Hematopoietic multipotent progenitor cell treated with erythropoietin and hydrocortisone succinate and interleukin-3 and kit ligand, for 4 days (in vitro differentiated cells): ENCODE data around the gene RASGRF1.

Source experiments
- DNase-seq: peaks from one replicate; pipeline ENCODE4 v3.0.0-alpha.2; 2015

The RASGRF1 gene

DNA sequence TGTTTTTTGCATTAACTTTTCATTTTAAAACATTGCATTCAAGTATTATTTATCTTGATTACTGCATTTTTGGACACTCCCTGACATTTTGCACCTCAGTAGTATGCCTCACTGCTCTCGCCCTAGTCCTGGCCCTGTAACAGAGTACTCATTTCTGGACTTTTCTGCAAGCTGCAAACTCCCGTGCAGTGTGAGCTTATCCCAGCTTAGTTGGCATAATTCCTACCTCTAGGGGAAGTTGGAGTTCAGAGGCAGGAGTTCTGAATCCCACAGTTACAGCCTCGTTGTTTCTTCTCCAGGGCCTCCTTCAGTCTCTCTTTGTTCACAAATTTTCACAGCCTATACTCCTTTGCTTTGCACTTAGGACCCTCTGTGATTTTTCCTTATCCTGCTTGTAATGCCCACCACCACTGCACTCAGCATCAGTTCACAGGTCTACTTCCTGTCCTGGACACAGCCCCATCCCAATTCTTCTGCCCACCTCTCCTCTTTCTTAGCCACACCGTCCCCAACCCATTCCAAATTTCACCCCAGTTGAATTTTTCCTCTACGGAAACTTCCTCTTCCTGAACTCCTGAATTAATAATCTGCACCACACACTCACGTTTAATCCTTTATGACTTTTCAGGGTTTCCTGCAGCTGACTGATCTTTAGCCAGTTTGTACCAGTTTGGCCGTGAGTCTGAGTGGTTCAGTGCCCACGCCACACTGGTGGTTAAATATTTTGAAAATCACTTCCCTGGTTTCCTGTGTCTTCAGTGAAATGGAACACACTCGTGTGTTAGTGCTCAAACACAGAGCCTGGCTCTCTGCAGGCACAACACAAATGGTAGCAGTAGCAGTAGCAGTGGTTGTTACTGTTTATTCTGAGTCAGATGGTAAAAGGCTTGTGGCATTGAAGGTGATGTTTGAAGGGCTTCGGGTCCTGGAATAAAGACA lies 139.4 kb downstream of the RASGRF1 start:
- DNase-seq, result no peak

DNA sequence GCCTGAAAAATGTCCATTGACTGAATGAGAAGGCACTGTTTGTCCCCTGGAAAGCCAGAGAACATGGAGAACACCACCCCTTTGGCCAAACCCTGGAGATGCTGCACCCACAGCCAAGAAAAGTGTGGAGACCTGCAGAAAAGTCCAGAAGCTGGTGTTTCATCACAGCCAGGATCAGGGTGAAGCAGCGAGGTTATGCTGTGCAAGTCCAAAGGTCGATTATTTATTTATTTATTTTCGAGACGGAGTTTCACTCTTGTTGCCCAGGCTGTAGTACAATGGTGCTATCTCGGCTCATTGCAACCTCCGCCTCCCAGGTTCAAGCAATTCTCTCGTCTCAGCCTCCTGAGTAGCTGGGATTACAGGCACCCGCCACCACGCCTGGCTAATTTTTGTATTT lies 140.2 kb downstream of the RASGRF1 start:
- no peak for DNase-seq

DNA sequence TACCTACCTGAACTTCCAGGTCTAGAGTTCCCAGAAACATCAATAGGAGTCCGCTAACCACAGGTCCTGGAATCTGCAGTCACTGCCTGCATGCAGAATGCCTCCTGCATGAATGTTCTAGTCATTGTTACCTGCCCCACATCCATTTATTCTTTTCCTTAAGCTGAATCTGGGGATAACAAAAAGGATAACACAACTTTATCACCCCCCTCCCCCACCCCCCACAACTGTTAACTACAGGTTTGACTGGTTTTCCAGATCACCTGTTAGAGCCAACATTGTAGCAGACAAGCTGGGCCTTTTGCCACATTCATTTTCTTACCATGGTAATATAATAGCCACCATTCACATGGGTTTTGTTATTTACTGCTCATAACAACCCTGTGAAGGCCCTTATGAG lies 141.1 kb downstream of the RASGRF1 start:
- DNase-seq, result no peak

DNA sequence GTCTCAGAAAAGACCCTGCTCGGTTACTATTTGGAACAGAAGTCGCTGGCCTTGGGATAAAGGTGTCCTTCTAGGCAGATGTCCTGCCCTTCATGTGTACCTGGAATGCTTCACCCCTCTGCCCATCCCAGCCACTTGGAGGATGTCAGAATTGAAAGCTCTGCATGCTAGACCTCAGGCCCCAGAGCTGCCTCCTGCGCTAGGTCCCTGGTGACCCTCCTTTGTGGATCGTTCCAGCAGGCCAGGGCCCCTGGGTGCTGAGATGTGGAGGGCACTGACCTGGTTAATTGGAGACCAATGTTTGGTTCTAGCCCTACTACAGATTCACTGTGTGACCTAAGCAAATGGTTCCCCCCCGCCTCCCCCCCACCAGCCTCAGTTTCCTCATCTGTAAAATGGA lies 143.1 kb downstream of the RASGRF1 start:
- no peak for DNase-seq

DNA sequence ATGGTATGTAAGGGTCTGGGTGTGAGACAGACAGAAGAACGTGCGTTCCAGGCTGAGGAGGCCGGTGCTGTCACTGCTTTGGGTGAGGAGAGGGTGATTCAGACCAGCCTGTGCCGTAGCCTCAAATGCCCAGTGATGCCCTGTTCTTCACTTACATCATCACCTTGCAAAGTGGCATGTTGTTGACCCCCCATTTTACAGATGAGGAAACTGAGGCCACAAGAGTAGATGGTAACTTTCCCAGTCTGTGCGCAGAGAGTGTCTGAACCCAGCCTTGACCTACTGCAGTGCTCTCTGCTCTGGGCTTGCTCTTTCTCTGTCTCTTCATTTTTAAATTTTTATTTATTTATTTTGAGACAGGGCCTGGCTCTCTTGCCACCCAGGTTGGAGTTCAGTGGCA lies 144.1 kb downstream of the RASGRF1 start:
- no peak for DNase-seq

DNA sequence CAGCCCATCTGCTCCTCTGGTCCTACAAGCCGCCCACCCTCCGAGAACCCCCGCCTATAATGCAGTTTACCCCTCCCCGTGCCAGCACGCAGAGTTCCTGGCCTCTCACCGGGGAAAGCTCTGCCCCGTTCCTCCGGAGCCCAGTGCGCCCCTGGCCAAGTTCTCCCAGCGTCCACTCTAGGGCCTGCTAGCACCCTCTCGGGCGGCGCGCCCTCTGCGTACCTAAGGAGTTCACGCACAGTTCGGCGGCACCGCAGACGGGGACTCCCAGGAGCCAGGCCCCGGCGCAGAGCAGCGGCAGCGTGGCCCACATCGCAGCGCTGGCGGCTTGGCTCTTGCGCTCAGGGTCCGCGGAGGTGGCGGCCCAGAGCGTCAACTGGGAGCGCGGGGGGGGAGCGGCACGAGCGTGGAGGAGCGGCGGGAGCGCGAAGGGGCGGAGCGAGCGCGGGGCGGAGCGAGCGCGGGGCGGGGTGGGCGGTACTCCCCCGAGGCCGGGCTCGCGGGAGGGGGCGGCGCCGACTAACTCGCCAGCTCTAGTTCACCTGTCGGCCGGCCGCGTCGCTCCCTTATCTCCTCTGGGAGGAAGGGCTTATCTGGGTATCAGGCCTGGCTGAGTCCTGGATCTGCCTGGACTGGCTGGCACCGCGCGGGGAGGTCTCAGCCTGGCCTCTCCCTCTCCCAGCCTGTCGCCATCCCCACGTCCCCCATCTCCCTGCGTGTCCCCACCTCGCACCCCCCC lies 145.7 kb downstream of the RASGRF1 start, which contains the start of gene CTSH:
Gene CTSH, minus strand, starts transcription at position 378 of the 739 bp plus-strand sequence. Its CDS starts 65 bp downstream, at position 313.
- peak; percentile 79 for DNase-seq

DNA sequence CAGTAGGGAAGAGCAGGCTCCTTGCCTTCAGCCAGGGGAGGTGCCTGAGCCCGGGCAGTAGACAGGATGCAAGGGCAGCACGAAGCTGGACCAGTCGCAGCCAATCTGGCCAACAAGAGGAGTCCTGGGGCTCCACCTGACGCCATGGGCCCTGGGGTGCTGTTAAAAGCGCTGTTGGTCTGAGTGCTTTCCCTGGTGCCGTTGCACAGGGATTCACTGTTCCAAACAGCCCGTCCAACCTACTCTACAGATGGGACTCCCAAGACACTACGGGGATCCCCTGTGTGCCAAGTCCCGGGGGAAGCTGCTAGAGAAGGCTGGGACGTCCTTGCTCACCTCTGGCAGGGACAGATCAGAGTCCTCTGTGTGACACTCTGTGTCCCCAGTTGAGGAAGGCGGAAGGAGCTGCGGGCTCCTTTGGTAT lies 146.4 kb downstream of the RASGRF1 start:
- DNase-seq, result no peak

DNA sequence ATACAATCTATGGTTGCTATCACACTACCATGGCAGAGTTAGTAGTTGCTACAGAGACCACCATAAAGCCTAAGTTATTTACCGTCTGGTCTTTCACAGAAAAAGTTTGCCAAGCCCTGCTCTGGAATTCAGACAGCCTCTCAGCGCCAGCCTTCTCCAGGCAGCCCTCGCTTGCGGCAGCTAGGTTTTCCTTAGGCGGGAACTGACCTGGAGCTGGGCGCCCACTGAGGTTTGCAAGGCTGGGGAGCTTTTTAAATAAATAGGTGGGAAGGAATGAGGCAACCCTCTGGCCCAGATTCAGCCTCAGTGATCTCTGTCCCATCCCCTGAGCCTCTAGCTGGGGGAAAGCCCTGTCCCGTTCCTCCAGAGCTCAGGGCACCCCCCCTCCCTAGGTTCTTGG lies 146.9 kb downstream of the RASGRF1 start:
- DNase-seq, result no peak

DNA sequence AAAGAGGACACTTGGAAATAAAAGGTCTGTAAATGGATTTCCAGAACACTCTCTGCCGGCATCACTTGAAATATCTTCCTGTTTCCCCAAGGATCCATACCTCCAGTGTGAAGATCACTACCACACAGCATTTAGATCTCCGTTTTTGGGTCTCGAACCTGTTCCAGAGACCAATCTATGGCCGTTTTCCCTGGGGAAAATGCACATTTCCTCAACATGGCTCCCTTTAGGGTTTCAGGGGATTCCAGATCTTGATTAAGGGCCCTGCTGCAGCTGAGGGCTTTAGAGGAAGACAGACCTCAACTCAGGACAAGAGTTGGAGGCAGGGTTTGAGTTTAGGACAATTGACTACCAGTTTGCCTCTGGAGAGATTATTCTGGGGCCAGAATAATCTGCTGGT lies 147.8 kb downstream of the RASGRF1 start:
- DNase-seq, result no peak

DNA sequence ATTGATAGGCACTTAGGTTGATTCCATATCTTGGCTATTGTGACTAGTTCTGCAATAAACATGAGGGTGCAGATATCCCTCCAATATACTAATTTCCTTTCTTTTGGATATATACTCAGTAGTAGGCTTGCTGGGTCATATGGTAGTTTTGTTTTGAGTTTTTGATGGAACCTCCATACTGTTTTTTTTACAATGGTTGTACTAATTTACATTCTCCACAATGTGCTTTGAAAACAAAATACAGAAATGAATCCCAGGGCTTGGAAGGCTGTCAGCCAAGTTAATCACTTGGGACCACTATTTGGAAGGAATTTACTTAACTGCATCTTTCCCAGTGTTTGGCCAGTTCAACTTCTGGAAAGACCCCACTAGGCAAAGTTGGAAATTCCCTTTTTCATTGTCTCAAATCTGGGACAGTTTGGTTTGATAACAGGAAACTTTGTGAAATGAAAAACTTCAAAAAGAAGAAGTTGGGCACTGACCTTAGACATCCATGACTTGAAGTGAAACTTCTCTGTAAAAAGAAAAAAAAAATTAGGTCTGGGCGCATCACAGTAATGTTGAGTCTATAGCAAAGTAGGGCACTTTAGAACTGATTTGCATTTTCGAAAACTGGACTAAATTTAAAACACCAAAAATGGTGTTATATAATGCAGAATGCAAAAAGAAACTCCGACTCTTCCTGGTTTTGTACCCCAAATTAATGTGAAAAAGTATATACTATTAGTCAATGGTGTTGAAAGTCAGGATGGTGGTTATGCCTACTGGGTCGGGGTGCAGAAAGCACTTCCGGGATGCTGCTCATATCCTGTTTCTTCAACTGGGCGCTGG lies 151.7 kb downstream of the RASGRF1 start:
- no peak for DNase-seq

DNA sequence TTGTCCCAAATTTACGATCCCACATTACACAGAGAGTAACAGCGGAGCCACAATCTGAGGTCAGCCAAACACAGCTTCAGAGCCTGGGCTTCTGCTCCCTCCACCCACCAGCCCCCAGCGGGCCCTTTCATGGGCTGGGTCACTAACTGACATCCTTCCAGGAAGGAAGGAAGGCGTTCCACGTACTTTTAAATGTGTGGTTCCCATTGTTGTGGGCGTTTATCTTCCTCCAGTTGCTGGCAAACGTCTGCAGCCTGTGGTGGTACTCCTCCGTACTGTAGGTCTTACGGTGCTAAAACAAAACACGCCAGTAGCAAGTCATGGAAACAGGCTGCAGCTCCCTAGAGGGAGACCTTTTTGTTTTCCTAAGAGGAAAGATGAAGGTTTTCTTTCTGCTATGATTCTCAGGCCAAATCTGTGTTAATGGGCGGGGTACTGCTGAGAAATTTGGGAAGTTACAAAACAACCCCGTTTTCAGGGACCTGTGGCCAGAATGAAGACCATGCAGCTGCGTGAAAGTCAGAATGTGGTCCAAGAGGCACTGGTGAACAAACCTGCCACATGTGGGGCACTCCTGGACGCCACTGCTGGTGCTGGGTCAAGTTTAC lies 153.3 kb downstream of the RASGRF1 start:
- peak; percentile 69 for DNase-seq

DNA sequence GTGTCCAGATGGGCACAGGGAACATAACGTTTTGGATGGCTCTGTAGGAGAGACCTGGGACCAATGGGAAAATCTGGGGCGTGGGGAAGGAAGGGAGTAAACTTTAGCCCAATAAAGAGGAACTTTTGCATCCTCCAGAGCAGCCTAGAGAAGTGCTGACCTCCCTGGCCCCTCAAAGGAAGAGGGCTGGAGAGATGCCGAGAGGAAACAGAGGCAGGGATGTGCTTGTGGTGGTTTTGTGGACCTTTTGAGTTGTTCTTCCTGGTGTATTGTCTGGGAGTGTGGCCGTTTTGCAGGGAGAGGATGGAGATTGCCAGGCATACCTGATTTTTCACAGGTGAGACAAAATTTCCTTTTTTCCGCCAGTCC lies 155.9 kb downstream of the RASGRF1 start:
- DNase-seq, result no peak

DNA sequence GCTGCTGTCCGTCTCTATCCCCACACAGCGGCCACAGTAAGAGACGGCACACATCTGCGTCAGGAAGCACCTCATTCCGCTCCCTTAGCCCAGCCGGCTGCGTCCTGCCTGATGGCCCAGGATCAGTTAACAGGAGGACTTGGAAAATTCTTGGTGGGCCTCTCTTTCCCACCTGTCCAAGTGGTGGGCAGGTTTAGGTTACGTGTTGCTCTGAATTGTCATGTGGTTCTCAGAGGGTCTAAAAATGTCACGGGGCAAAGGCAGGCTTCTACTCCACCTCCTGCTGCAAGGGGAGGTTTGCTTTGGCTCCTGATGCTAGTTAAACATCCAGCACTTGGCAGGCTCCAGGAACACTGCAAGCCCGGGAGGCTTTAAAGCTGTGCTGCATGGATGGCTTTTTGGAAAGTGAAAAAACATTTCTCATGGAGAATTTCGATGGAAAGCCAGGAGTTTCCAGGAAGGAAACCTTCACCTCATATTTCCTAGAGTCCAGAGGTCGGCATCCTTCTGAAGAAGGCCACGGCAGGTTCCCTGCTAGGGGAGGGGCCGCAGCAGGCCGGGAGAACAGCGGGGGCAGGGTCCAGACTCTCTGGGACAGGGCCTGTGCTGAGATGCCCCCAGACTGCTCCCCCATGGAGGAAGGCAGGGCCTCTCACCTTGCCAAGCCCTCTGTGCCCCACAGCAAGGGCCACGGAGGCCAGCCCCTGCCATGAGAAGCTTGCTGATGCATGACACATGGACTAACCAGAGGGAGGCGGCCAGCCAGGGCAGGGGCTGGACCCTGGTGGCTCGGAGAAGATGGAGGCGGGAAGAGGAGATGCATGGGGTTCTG lies 156.5 kb downstream of the RASGRF1 start:
- no peak for DNase-seq

DNA sequence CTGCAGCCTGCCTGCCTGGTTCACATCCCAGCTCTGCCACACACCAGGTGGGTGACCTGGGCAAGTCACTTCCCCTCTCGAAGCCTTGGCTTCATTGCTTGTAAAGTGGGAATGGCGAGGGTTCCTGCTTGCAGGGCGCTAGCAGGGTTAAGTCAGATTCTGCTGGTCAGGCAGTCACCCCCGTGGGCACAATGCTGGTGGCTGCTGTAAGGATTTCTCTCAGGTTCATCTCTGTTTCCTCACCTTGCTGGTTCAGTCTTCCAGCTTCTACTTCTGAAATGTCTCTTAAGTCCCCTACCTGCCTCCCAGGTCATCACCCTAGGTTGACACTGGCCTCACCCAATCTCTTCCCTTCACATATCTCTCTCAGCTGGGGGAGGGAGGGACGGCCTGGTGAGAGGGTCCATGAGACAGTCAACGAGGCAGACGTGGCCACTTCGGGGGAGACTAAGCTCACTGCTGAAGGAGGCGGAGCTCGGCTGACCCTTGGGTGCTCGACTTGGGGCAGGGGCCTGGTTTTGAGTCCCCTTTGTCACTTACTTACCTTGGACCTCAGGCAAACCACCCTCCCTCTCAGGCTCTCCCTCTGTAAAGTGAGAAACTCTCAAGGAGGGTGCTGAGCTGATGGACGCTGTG lies 157.3 kb downstream of the RASGRF1 start:
- DNase-seq, result no peak

DNA sequence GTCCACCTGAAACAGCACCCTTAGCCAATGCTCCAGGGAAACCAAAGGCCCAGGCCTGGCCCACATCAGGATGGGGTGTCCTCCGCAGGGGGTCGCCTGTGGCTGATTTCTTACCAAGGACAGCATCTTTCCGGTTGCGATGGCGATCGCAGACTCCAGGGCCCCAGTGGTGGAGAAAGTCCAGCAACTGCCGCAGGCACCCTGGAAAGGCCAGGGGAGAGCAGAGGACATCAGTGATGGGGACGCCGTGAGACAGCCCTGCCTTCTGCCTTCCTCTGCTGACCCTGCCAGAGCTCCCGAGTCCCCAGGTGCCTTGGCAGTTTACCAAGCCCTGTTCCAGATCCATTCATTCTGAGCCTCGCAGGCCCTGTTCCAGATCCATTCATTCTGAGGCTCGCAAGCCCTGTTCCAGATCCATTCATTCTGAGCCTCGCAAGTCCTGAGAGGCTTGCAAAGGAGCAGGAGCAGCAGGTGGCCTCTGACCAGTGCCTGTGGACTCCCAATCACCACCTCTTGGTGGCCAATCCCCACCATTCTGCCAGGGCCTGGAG lies 158.2 kb downstream of the RASGRF1 start:
- no peak for DNase-seq

DNA sequence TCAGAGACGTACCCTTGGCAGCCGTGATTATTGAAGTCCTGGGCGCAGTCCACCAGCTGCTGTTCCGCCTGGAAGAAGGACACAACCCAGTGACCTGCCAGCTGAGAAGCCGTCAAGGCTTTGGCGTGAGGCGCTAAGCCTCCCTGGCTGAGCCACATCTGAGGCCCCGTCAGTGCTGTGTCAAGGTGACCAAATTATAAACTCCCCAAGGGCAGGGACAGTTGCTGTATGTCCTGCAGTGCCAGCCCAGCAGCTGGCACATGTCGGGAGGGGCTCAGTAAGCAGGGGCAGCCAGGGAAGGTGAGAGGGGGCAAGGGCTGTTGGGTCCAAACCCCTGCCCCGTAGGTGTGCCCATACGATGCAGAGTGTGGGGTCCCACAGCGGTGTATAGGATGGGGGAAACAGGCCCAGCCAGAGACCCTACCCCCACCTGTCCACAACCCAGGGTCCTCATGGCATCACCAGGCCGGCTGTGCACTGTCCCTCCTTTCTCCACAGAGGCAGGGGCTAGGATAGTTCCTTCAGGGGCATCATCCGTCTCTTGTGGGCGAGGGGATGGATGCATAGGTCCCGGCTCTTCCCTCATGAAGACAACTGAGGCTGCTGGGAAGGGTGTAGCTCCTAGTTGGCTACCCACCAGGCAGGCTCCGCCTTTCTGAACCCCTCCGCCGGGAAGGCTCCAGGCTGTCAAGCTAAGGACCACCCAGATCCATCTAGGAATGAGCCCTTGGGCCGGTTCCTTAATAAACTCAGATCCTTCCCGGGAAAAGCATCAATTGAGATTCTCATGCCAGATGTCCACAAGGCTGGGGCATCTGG lies 158.9 kb downstream of the RASGRF1 start:
- no peak for DNase-seq

DNA sequence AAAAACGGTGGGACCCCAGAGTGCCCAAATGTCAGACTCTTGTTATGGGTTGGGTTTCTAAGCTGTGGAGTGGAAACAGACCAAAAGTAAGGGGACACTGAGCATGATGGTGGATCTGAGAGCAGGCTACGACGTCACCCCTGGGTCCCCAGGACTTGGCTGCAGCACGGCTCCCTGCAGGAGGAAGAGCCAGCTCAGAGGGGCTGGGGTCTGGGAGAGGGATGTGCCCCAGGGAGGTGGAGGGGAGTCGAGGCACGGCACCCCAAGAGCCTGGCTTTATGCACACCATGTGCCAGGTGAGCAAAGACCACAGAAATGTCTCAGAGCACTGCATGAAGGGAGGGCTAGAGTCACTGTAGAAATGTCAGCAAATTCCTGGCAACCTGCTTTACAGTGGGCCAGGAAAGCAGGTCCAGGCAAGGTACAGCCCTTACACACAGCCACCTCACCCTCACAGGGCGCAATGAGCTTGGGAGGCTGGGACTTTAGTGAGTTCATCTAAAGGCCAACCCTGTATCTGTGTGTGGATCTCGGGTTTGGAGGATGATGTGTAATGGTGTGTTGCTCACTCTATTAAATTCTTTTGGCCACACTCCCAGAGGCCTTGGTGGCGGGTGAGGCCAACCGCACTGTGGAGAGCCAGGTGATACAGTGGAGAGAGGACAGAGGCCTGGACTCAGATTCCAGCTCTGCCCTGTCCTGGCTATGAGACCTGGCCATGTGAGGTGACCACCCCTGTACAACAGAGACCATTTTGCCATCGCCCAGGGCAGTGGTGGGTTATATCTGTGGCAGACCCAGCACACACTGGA lies 159.8 kb downstream of the RASGRF1 start:
- DNase-seq, result peak; percentile 36

DNA sequence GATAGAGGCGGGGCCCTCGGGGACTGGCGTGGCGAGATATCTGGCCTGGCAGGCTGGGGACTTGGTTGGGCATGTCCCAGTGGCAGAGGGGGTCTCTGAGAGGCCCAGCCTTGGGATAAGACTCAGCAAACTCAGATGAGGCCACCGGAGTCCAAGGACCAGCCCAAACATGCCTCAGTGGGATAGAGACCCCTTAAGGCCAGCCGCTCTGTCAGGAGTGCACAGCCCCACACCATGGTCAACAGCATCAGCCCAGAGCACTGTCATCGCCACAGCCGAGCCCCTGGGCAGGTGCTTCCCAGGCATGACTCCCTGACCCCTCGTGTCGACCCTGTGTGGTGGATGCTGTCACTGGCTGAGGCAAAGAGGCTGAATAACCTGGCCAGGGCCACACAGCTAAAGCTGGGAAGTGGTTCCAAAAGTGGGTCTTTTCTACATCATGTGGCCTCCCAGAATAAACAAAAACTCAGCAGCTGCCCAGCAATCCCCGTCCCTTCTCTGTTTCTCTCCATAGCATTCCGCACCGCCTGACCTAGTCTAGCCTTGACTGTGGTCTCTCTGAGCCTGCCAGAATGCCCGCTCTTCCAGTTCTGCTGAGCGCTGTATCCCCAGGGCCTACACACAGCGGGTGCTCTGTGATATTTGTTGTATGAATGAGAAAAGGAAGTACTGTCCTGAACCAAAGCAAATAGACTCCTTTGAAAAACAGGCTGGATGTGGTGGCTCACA lies 160.9 kb downstream of the RASGRF1 start:
- no peak for DNase-seq
